ELF-1 (cell line): ENCODE measurements around the gene TTLL11.

Source experiments
- DNase-seq: peaks from one replicate; pipeline ENCODE4 v3.0.0-alpha.2; 2016; ENCODE audit warnings: low read depth, low spot score

Gene TTLL11

GRCh38 chr9:122092611-122093506 is at the start of gene TTLL11:
Gene TTLL11, minus strand, starts transcription at chr9:122093308. Its CDS starts 160 bp downstream, at chr9:122093148.
- DNase-seq, result peak; percentile 93

GRCh38 chr9:122141671-122142070 is 48.6 kb upstream of the TTLL11 start:
- DNase-seq, result no peak

- no peak for DNase-seq
Measured at GRCh38 chr9:122140368-122141193, 47.5 kb upstream of the TTLL11 start.

GRCh38 chr9:122138560-122139268 is 45.6 kb upstream of the TTLL11 start:
- DNase-seq, result no peak

GRCh38 chr9:122135529-122135859 is 42.4 kb upstream of the TTLL11 start:
- no peak for DNase-seq

GRCh38 chr9:122134822-122135528 is 41.9 kb upstream of the TTLL11 start:
- DNase-seq, result peak; percentile 92

- no peak for DNase-seq
Measured at GRCh38 chr9:122133984-122134535, 41.0 kb upstream of the TTLL11 start.

GRCh38 chr9:122133263-122133983 is 40.3 kb upstream of the TTLL11 start:
- DNase-seq, result peak; percentile 78

GRCh38 chr9:122132539-122132938 is 39.4 kb upstream of the TTLL11 start:
- no peak for DNase-seq

GRCh38 chr9:122131401-122132001 is 38.4 kb upstream of the TTLL11 start:
- DNase-seq, result peak; percentile 81

GRCh38 chr9:122130837-122131236 is 37.7 kb upstream of the TTLL11 start:
- DNase-seq, result no peak

GRCh38 chr9:122129969-122130368 is 36.9 kb upstream of the TTLL11 start:
- DNase-seq, result no peak

GRCh38 chr9:122128969-122129343 is 35.8 kb upstream of the TTLL11 start:
- DNase-seq, result no peak

GRCh38 chr9:122128007-122128968 is 35.2 kb upstream of the TTLL11 start:
- no peak for DNase-seq

GRCh38 chr9:122127396-122127798 is 34.3 kb upstream of the TTLL11 start:
- DNase-seq, result no peak

- DNase-seq, result peak; percentile 65
Measured at GRCh38 chr9:122126331-122127261, 33.5 kb upstream of the TTLL11 start.

- peak; percentile 80 for DNase-seq
Measured at GRCh38 chr9:122125509-122126330, 32.6 kb upstream of the TTLL11 start.
